ENCODE data around the gene OOSP3. TPM values are rescaled to one million over a fixed set of nuclear protein-coding genes. Genes with fewer than 3 reads are reported as not detected.
"Not testable (repeated sequence)": the region's sequence is repeated elsewhere in the genome, so short reads cannot be mapped to it uniquely, and the experiment has no call there.

Gene OOSP3
- total RNA-seq, 2 experiments from 2014 or later = not detected

- H3K4me1 Mint-ChIP-seq; ATAC-seq; H3K9me3 Mint-ChIP-seq (ENCODE audit: low read depth); H3K4me3 Mint-ChIP-seq; H3K27me3 Mint-ChIP-seq; DNase-seq; H3K27ac Mint-ChIP-seq; H3K36me3 Mint-ChIP-seq (ENCODE audit: low read depth); CTCF ChIA-PET; POLR2A ChIA-PET; intact Hi-C loops (cut with DNase I, micrococcal nuclease): not testable (repeated sequence)
Measured at GRCh38 chr11:59851416-59851815, 27.2 kb upstream of the OOSP3 start.

- intact Hi-C loops (cut with DNase I, micrococcal nuclease) = no loop called here
- no peak overlapping the region for H3K4me3 Mint-ChIP-seq
- no peak for DNase-seq
- H3K4me1 Mint-ChIP-seq = peaks cover 19% of the 10 kb centered on the region
- H3K9me3 Mint-ChIP-seq (ENCODE audit: low read depth) = no peaks in the 10 kb centered on the region
- no peak overlapping the region for H3K27ac Mint-ChIP-seq
- ATAC-seq = no peak
- ChIA-PET CTCF (no interaction called here), POLR2A (no interaction called here)
- H3K27me3 Mint-ChIP-seq = peaks cover 2% of the 10 kb centered on the region
- H3K36me3 Mint-ChIP-seq (ENCODE audit: low read depth) = no peaks in the 10 kb centered on the region
Measured at GRCh38 chr11:59854871-59855270, 23.7 kb upstream of the OOSP3 start.

GRCh38 chr11:59857439-59858434 lies 20.8 kb upstream of the OOSP3 start:
- DNase-seq (peak; percentile 31), ATAC-seq (peak; percentile 88)
- Mint-ChIP-seq H3K27ac (peak overlapping the region; percentile 73), H3K9me3 (ENCODE audit: low read depth) (no peaks in the 10 kb centered on the region), H3K4me3 (no peak overlapping the region), H3K27me3 (peaks cover 5% of the 10 kb centered on the region), H3K36me3 (ENCODE audit: low read depth) (no peaks in the 10 kb centered on the region), H3K4me1 (peaks cover 19% of the 10 kb centered on the region)
- ChIA-PET CTCF (interaction anchor here (0.6 to 0.9 kb wide), 2 partner anchors 61 to 66 kb away, joined by 3 to 4 read pairs; no protein-coding TSS in a partner anchor), POLR2A (no interaction called here)
- intact Hi-C loops (cut with DNase I, micrococcal nuclease) = no loop called here

DNA sequence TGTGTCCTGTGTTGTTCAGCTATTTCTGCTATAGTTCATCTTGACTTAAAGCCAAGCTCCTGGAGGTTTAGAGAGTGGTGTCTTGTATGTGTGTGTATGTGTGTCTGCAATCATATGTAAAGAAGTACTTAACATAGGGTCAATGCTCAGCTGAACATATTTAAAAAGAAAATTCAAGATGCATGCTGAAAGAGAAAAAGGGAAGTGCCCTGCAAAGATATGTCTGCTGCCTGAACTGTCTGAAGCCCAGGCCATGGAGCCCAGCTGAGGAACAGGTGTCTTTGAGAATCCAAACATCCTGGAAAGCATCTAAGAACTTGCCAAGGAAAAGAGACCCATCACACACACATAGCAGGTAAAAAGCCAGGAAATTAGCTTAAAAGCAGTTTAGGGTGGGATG lies 18.9 kb upstream of the OOSP3 start:
- DNase-seq = no peak
- Mint-ChIP-seq H3K36me3 (ENCODE audit: low read depth) (no peaks in the 10 kb centered on the region), H3K9me3 (ENCODE audit: low read depth) (no peaks in the 10 kb centered on the region), H3K4me1 (peaks cover 19% of the 10 kb centered on the region), H3K4me3 (no peak overlapping the region), H3K27ac (no peak overlapping the region), H3K27me3 (peaks cover 6% of the 10 kb centered on the region)
- ChIA-PET POLR2A (no interaction called here), CTCF (no interaction called here)
- intact Hi-C loops (cut with DNase I, micrococcal nuclease) = no loop called here
- ATAC-seq = no peak

DNA sequence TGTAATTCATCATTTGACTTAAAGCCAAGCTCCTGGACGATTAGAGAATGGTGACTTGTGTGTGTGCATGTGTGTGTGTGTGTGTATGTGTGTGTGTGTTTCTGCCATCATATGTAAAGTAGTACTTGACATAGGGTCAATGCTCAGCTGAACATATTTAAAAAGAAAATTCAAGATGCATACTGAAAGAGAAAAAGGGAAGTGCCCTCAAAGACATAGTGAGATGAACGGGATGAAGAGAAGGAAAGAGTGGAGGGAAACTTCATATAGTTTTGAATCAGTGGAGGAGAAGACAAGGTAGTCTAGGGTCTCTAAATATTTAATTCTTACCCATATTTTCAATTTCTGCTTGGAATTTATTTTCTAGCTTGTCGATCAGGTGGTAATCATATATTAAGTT lies 16.3 kb upstream of the OOSP3 start:
- Mint-ChIP-seq H3K4me1 (peaks cover 16% of the 10 kb centered on the region), H3K27ac (no peak overlapping the region), H3K36me3 (ENCODE audit: low read depth) (no peaks in the 10 kb centered on the region), H3K27me3 (peaks cover 13% of the 10 kb centered on the region), H3K9me3 (ENCODE audit: low read depth) (peaks cover 3% of the 10 kb centered on the region), H3K4me3 (no peak overlapping the region)
- ATAC-seq = no peak
- POLR2A ChIA-PET = no interaction called here
- intact Hi-C loops (cut with DNase I, micrococcal nuclease) = no loop called here
- no peak for DNase-seq
- CTCF ChIA-PET = no interaction called here

DNA sequence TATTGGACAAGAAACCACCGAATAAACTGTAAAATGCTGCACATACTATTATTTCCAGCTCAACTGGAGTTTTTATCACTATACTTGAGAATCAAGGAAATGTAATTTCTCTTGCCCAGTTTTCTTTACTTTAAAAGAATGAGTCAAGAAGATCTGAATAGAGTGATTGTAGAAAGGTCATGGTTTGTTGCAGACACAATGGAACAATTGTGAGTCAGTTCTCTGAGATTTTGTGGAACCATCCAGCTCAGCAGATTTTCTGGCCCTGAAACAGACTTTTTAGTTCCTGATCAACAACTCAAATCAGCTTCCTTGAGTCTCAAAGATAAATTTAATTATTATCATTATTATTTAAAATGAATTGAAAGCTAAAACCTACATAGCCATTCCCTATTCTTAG lies 13.6 kb upstream of the OOSP3 start:
- H3K9me3 Mint-ChIP-seq (ENCODE audit: low read depth) = peaks cover 4% of the 10 kb centered on the region
- POLR2A ChIA-PET = no interaction called here
- intact Hi-C loops (cut with DNase I, micrococcal nuclease) = loop anchor here in 1 of 2 experiments (5.0 kb wide), 1 partner anchor 52 kb away; no protein-coding TSS in a partner anchor
- DNase-seq (no peak), ATAC-seq (peak; percentile 57)
- no peak overlapping the region for H3K27ac Mint-ChIP-seq
- H3K4me1 Mint-ChIP-seq = peaks cover 2% of the 10 kb centered on the region
- no peaks in the 10 kb centered on the region for H3K36me3 Mint-ChIP-seq (ENCODE audit: low read depth)
- peaks cover 15% of the 10 kb centered on the region for H3K27me3 Mint-ChIP-seq
- no peak overlapping the region for H3K4me3 Mint-ChIP-seq
- CTCF ChIA-PET = interaction anchor here (0.7 to 1.5 kb wide), 5 partner anchors 10 to 116 kb away, joined by 3 to 4 read pairs (median 3); partner anchors contain the start of gene MRPL16

DNA sequence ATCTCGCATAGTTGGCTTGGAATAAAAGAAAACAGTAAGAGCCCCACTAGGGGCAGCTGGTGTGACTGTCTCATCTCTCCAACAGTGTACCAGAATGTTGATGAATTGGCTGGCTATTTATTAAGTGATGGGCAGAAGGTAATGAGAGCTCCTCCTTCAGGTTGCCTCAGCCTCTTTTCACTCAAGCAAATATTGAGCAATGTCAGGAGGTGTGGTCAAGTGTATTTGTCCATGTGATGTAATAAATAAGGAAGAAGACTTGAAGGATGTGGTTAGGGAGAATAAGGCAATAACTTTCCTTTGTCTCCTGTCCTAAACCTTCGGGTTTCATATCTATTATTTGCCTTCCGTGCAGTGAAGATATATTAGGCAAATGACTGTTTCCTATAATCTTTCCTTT lies 12.2 kb upstream of the OOSP3 start, which contains the start of gene TCN1:
TSS of gene TCN1 (minus strand) at position 91 of the 400 bp plus-strand sequence. CDS start at position 74, 17 bp downstream.
- Mint-ChIP-seq H3K4me1 (peaks cover 2% of the 10 kb centered on the region), H3K36me3 (ENCODE audit: low read depth) (no peaks in the 10 kb centered on the region), H3K4me3 (no peak within 1 kb of the TSS), H3K27me3 (peaks cover 15% of the 10 kb centered on the region), H3K9me3 (ENCODE audit: low read depth) (peaks cover 8% of the 10 kb centered on the region), H3K27ac (no peak within 1 kb of the TSS)
- DNase-seq = no peak
- ATAC-seq = no peak
- ChIA-PET CTCF (interaction anchor here (1.0 kb wide), 1 partner anchor 22 kb away, joined by 3 read pairs; no protein-coding TSS in a partner anchor), POLR2A (interaction anchor here (0.7 kb wide), 1 partner anchor 963 kb away, joined by 4 read pairs; no protein-coding TSS in a partner anchor)
- intact Hi-C loops (cut with DNase I, micrococcal nuclease) = loop anchor here in 1 of 2 experiments (5.0 kb wide), 1 partner anchor 51 kb away; no protein-coding TSS in a partner anchor

GRCh38 chr11:59866836-59867235 lies 11.7 kb upstream of the OOSP3 start:
- Mint-ChIP-seq H3K27me3 (peaks cover 15% of the 10 kb centered on the region), H3K9me3 (ENCODE audit: low read depth) (peaks cover 8% of the 10 kb centered on the region), H3K4me1 (peaks cover 2% of the 10 kb centered on the region), H3K27ac (no peak overlapping the region), H3K36me3 (ENCODE audit: low read depth) (no peaks in the 10 kb centered on the region), H3K4me3 (no peak overlapping the region)
- DNase-seq (no peak), ATAC-seq (no peak)
- intact Hi-C loops (cut with DNase I, micrococcal nuclease) = loop anchor here in 1 of 2 experiments (5.0 kb wide), 1 partner anchor 50 kb away; no protein-coding TSS in a partner anchor
- ChIA-PET CTCF (interaction anchor here (1.0 kb wide), 1 partner anchor 22 kb away, joined by 3 read pairs; no protein-coding TSS in a partner anchor), POLR2A (interaction anchor here (0.7 kb wide), 1 partner anchor 963 kb away, joined by 4 read pairs; no protein-coding TSS in a partner anchor)

DNA sequence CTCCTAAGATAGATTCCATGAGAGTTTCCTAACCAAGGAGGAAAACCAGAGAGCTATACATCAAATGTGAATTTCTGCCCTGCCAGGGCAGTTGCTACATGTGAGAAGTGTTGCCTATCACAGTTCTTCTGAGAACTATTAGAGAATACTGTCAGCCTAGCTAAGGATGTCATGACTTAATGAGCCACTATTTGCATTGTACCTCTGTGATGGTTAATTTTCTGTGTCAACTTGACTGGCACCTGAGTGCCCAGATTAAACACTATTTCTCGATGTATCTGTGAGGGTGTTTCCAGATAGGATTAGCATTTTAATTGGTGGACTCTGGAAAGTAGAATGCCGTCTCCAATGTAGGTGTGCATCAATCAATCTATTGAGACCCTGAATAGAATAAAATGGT lies 10.6 kb upstream of the OOSP3 start:
- Mint-ChIP-seq H3K9me3 (ENCODE audit: low read depth) (peaks cover 8% of the 10 kb centered on the region), H3K36me3 (ENCODE audit: low read depth) (no peaks in the 10 kb centered on the region), H3K27ac (no peak overlapping the region), H3K4me1 (peaks cover 2% of the 10 kb centered on the region), H3K27me3 (peaks cover 12% of the 10 kb centered on the region), H3K4me3 (no peak overlapping the region)
- ChIA-PET CTCF (interaction anchor here (0.6 kb wide), 1 partner anchor 288 kb away, joined by 4 read pairs; no protein-coding TSS in a partner anchor), POLR2A (no interaction called here)
- DNase-seq (no peak), ATAC-seq (no peak)
- intact Hi-C loops (cut with DNase I, micrococcal nuclease) = loop anchor here in 1 of 2 experiments (5.0 kb wide), 1 partner anchor 49 kb away; no protein-coding TSS in a partner anchor

DNA sequence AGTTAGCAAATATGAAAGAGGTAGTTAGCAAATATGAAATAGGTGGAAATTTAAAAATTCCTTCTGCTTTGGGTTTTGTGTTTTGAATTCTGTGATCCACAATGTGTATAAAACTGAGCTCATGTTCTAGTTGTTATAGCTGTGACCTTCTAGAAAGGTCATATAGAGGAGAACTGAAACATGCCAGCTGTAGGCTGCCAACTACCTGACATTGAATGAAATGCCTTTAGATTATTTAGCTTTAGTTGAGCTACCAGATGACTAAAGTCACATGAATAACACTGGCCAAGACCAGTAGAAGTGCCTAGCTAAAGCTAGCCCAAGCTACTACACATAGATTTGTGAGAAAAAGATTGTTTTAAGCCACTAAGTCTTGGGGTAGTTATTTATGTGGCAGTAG lies 6.5 kb upstream of the OOSP3 start:
- H3K4me3 Mint-ChIP-seq = no peak overlapping the region
- no peak for DNase-seq
- peaks cover 7% of the 10 kb centered on the region for H3K27me3 Mint-ChIP-seq
- ChIA-PET CTCF (no interaction called here), POLR2A (no interaction called here)
- peaks cover 6% of the 10 kb centered on the region for H3K9me3 Mint-ChIP-seq (ENCODE audit: low read depth)
- no peaks in the 10 kb centered on the region for H3K4me1 Mint-ChIP-seq
- H3K36me3 Mint-ChIP-seq (ENCODE audit: low read depth) = no peaks in the 10 kb centered on the region
- intact Hi-C loops (cut with DNase I, micrococcal nuclease) = no loop called here
- no peak for ATAC-seq
- H3K27ac Mint-ChIP-seq = no peak overlapping the region

DNA sequence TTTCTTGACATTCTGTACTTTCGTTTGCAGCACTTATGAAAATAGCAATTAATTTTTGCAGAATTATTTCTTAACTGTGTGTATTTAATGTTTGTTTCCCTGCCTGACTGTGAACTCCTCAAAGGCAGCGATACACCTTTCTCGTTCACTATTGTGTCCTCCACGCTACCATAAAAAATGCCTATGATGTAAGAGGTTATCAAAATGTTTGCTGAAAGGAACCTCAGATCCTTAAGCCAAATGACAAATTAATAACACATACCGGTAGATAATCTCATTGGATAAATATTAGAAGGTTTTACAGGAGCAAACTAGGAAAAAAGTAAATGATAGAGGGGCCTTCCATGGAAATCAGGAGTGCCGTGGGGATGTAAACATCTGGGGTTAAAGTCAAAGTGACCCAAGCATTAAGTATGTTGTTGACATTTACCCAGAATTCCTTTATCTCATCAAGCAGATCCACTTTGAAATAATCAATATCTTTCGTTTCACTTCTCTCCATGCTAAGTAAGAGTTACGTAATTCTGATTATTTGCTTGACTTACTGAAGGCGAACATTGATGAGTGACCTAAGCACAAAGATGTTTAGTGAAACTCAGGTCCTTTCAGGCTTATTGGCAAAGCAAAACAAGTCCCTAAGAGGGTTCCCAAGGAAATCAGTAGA lies 2.6 kb upstream of the OOSP3 start:
- intact Hi-C loops (cut with DNase I, micrococcal nuclease) = no loop called here
- Mint-ChIP-seq H3K4me3 (no peak overlapping the region), H3K36me3 (ENCODE audit: low read depth) (no peaks in the 10 kb centered on the region), H3K27me3 (peaks cover 3% of the 10 kb centered on the region), H3K4me1 (no peaks in the 10 kb centered on the region), H3K27ac (no peak overlapping the region), H3K9me3 (ENCODE audit: low read depth) (no peaks in the 10 kb centered on the region)
- ChIA-PET POLR2A (no interaction called here), CTCF (no interaction called here)
- ATAC-seq (no peak), DNase-seq (no peak)

Measured in activated CD4-positive, alpha-beta T cell treated with anti-CD3 and anti-CD28 coated beads for 36 hours (primary cell).